GM12864 (cell line): ENCODE measurements around the gene CPAMD8.
"Not testable (repeated sequence)": the region's sequence is repeated elsewhere in the genome, so short reads cannot be mapped to it uniquely, and the experiment has no call there.

ENCODE experiments used
- DNase-seq: peaks from one replicate; pipeline ENCODE4 v3.0.0-alpha.2; 2011; ENCODE audit warnings: low read depth
- H3K4me3 ChIP-seq: 2 replicates; pipeline ENCODE4 v1.5.1; 2011; ENCODE audit warnings: mild to moderate bottlenecking, low read depth, low read length, control low read depth
- TF ChIP-seq, protein P1 (sequence below): IDR thresholded peaks from 2 replicates; pipeline ENCODE4 v1.5.1; 2011; ENCODE audit warnings: low read depth, mild to moderate bottlenecking, moderate library complexity, low read length, control low read depth, inconsistent platforms; ENCODE audit errors: missing control alignments

Gene CPAMD8

DNA sequence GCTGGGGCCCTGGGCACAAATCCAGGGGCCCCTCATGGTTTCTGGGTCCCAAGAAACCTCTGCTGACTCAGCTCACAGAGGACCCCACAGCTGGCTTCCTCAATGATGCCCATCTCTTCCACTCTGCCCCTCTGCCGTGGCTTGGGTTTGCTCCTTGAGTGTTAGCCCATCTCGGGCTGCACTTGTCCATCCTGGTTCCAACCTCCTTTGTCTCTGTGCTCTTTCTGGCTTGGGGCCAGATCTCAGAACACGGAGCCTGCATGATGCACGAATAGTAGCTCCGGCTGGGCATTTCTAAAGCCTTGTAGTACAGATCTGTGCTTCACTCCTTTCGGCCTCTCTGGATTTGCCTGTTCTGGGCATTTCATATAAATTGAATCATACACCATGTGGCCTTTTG is 84.0 kb downstream of the CPAMD8 start:
- DNase-seq: no peak

DNA sequence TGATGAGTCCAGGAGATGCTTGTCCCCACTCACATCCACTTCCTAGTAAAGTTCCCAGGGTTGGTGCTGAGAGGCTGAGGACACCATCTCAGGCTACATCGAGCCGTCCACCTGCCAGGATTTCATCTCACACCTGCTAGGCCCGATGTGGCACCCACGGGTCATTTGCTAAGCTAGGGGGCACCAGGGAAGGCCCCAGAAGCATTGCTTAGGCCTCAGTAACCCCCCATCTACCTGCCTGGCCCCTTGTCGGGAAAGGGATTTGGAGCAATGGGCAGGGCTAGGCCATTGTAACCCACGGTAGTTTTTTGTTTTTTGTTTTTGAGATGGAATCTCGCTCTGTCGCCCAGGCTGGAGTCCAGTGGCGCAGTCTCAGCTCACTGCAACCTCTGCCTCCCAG is 86.0 kb downstream of the CPAMD8 start:
- no peak overlapping the region for H3K4me3 ChIP-seq
- TF ChIP-seq, protein P1, sequence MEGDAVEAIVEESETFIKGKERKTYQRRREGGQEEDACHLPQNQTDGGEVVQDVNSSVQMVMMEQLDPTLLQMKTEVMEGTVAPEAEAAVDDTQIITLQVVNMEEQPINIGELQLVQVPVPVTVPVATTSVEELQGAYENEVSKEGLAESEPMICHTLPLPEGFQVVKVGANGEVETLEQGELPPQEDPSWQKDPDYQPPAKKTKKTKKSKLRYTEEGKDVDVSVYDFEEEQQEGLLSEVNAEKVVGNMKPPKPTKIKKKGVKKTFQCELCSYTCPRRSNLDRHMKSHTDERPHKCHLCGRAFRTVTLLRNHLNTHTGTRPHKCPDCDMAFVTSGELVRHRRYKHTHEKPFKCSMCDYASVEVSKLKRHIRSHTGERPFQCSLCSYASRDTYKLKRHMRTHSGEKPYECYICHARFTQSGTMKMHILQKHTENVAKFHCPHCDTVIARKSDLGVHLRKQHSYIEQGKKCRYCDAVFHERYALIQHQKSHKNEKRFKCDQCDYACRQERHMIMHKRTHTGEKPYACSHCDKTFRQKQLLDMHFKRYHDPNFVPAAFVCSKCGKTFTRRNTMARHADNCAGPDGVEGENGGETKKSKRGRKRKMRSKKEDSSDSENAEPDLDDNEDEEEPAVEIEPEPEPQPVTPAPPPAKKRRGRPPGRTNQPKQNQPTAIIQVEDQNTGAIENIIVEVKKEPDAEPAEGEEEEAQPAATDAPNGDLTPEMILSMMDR: no peak
- no peak for DNase-seq

More for the DNA sequence above, 84.0 kb downstream of the CPAMD8 start:
- H3K4me3 ChIP-seq: no peak overlapping the region
- TF ChIP-seq, protein P1: no peak

DNA sequence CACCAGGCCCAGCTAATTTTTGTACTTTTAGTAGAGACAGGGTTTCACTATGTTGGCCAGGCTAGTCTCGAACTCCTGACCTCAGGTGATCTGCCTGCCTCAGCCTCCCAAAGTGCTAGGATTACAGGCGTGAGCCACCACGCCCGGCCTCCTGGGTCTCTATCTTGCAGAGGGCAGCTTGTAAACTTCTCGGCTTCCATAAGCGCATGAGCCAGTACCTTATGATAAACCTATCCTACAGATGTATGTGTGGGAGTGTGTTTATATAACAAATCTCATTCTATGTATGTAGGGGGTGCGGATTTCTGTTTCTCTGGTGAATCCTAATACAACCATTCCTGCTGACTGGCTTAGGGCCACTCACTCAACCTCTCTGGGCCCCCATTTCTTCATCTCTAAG is 86.5 kb downstream of the CPAMD8 start:
- not testable (repeated sequence) for DNase-seq, H3K4me3 ChIP-seq

DNA sequence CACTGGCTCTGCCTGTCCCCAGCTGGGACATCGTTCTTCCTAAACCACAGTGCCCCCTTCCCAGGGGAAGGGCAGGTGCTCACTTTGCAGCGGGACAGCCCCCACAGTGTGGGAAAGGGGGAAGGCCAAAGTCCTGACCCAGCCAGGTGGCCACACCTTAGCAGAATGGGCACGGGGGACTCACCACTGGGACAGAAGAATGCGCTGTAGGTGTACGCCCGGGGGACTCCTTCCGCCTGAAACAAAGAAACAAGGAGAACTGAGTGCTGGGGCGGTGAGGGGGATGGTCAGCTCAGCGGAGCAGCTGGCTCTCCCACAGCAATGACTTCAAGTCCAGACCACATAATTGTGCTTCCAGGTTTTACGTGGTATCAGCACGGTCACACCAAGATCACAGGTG is 88.4 kb downstream of the CPAMD8 start:
- TF ChIP-seq, protein P1: no peak
- H3K4me3 ChIP-seq: no peak overlapping the region
- DNase-seq: no peak

DNA sequence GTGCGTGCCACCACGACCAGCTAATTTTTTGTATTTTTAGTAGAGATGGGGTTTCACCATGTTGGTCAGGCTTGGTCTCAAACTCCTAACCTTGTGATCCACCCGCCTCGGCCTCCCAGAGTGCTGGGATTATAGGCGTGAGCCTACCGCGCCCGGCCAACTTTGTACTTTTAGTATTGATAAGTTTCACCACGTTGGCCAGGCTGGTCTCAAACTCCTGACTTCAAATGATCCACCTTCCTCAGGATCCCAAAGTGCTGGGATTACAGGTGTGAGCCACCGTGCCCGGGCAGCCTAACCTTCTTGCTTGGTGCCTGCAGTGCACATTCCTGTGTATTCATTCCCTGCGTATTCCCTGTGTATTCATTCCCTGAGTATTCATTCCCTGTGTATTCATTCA is 88.8 kb downstream of the CPAMD8 start:
- DNase-seq, H3K4me3 ChIP-seq: not testable (repeated sequence)

DNA sequence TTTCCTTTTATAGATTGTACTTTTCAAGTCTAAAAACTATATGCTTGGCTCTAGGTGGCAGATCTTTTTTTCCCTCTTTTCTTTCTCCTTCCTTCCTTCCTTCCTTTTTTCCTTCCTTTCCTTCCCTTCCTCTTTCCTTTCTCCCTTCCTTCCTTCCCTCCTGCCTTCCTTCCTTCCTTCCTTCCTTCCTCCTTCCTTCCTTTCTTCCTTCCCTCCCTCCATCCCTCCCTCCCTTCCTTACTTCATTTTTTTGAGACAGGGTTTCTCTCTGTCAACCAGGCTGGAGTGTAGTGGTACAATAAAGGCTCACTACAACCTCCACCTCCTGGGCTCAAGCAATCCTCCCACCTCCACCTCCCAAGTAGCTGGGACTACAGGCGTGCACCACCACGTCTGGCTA is 89.7 kb downstream of the CPAMD8 start:
- TF ChIP-seq, protein P1: no peak
- DNase-seq: no peak
- H3K4me3 ChIP-seq: no peak overlapping the region

DNA sequence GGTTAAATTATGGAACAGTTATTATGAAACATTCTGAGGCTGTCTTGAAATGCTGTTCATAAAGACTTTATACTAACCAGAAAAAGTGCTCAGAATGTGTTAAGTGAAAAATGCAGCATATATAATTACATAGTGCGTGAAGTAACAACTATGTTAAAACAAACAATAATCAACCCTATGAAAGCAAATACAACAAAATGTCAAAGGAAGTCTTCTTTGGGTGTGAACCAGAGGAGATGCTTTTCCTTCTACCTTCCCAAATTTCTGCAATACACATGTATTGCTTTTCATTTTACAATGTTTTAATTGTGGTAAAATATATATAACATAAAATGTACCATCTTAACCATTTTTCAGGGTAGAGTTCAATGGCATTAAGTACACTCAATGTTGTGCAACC is 92.1 kb downstream of the CPAMD8 start:
- H3K4me3 ChIP-seq: no peak overlapping the region
- DNase-seq: no peak
- TF ChIP-seq, protein P1: no peak

DNA sequence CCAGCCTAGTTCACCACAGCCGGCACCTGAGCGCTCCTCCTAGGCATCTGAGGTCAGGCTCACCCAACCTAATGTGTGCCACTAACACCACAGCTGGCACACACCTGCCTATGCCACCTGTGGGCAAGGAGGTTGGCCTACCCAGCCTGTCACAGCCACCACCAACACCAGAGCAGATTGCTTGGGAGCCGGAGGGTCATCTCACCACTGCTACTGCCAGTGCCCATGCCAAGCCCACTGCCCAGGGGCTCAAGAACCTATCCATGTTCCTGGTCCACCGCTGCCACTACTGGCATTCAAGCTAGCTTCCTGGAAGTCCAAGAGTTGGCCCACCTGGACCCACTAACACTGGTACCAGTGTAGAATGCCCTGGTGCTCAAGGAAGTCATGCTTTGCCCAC is 95.3 kb downstream of the CPAMD8 start:
- TF ChIP-seq, protein P1: no peak
- no peak for DNase-seq
- no peak overlapping the region for H3K4me3 ChIP-seq
